NCI-H1930 (cell line): Measurements from ENCODE around the gene PKMYT1.
"Not testable (repeated sequence)": the region's sequence is repeated elsewhere in the genome, so short reads cannot be mapped to it uniquely, and the experiment has no call there.

Experiments
- DNase-seq, 2 experiments: peaks; one replicate each; lab custom pipeline; 2025; lab: John Stamatoyannopoulos, UW

The PKMYT1 gene

GRCh38 chr16:2959206-2959605 lies 21.0 kb downstream of the PKMYT1 start:
- DNase-seq: no peak

GRCh38 chr16:2956579-2956956 lies 23.7 kb downstream of the PKMYT1 start:
- DNase-seq: no peak

GRCh38 chr16:2955779-2956578 lies 24.3 kb downstream of the PKMYT1 start:
- no peak for DNase-seq

- DNase-seq: no peak
Measured at GRCh38 chr16:2955438-2955778, 24.8 kb downstream of the PKMYT1 start.

GRCh38 chr16:2954656-2955381 lies 25.4 kb downstream of the PKMYT1 start:
- no peak for DNase-seq

- no peak for DNase-seq
Measured at GRCh38 chr16:2953706-2954627, 26.3 kb downstream of the PKMYT1 start.

- no peak for DNase-seq
Measured at GRCh38 chr16:2952679-2953078, 27.6 kb downstream of the PKMYT1 start.

GRCh38 chr16:2950773-2951172 lies 29.5 kb downstream of the PKMYT1 start:
- DNase-seq: no peak

- no peak for DNase-seq
Measured at GRCh38 chr16:2950353-2950724, 29.9 kb downstream of the PKMYT1 start.

GRCh38 chr16:2949705-2950352 lies 30.4 kb downstream of the PKMYT1 start:
- DNase-seq: no peak

- DNase-seq: no peak
Measured at GRCh38 chr16:2948807-2949704, 31.2 kb downstream of the PKMYT1 start.

- DNase-seq: no peak
Measured at GRCh38 chr16:2946649-2947048, 33.6 kb downstream of the PKMYT1 start.

- DNase-seq: not testable (repeated sequence)
Measured at GRCh38 chr16:2943716-2944115, 36.5 kb downstream of the PKMYT1 start.

- no peak for DNase-seq
Measured at GRCh38 chr16:2942045-2942444, 38.2 kb downstream of the PKMYT1 start.

GRCh38 chr16:2939968-2940367 lies 40.3 kb downstream of the PKMYT1 start:
- no peak for DNase-seq

GRCh38 chr16:2938206-2938605 lies 42.0 kb downstream of the PKMYT1 start:
- no peak for DNase-seq

GRCh38 chr16:2937170-2937569 lies 43.1 kb downstream of the PKMYT1 start:
- no peak for DNase-seq

GRCh38 chr16:2936436-2937011 lies 43.7 kb downstream of the PKMYT1 start:
- DNase-seq: no peak

GRCh38 chr16:2934450-2934849 lies 45.8 kb downstream of the PKMYT1 start:
- no peak for DNase-seq

- no peak for DNase-seq
Measured at GRCh38 chr16:2933701-2934100, 46.5 kb downstream of the PKMYT1 start.

- no peak for DNase-seq
Measured at GRCh38 chr16:2933136-2933535, 47.1 kb downstream of the PKMYT1 start.
